Activated T-cell treated with anti-CD3 and anti-CD28 coated beads for 48 hours (primary cell): Measurements from ENCODE around the gene MSMB.
"Not testable (repeated sequence)": the region's sequence is repeated elsewhere in the genome, so short reads cannot be mapped to it uniquely, and the experiment has no call there.

Experiments used
- DNase-seq: peaks from one replicate; pipeline ENCODE4 v3.0.0-alpha.2; 2020; ENCODE audit warnings: low read depth

The MSMB gene, protein sequence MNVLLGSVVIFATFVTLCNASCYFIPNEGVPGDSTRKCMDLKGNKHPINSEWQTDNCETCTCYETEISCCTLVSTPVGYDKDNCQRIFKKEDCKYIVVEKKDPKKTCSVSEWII

DNA sequence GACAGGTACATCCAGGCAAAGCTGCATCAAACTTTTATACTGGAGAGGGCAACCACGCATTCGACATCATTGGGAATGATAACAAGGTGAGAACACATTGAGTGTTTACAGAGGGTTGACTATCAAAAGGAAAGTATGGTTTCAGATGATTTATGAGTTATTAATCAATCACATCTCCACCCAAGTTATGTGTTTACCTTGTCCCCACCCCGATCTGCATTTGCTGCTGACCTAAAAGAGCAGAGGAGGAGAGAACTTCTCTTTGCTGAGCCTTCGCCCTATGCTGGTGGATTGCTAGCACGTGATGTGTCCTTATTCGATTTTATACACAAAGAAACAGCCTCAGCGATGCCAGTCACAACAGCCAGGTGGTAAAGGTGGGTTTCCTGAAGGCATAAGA lies at the start of gene MSMB:
MSMB (minus strand) TSS at position 9 of the 400 bp plus-strand sequence. CDS start 32 bp downstream, outside the sequence.
- DNase-seq = no peak

DNA sequence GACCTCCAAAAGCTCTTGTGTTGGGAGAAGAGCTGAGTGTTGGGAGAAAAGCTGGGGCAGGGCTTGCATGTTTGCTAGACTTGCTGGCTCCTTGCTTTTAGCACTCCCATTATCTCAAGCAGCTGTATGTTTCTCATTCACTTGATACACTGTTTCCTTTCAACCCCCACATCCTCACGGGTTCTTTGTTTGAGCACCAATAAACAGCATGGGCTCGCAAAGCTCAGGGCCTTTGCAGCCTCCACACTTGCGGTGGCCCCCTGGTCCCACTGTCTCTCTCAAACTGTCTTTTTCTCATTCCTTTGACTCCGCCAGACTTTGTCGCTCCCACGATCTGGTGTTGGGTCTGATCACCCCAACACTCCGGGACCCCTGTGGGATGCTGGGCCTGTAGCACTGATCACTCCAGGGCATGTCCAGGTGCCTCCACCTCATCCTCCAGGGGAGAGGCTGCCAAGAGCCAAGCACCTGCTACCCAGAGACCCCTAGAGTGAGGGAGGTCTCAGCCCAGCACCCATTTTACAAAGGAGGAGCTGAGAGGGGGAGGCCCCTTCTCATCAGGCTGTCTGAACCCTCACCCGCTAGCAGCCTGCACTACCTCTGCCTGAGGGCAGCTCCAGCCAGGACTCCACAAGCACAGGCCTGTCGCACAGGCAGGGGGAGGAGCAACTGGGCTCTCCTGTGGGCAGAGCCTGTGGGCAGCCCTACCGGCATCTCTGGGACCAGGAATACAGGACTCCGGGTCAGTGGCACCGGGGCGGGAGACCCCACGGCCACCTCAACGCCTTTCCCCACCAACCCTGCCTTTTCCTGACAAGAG lies 49.1 kb upstream of the MSMB start:
- no peak for DNase-seq

DNA sequence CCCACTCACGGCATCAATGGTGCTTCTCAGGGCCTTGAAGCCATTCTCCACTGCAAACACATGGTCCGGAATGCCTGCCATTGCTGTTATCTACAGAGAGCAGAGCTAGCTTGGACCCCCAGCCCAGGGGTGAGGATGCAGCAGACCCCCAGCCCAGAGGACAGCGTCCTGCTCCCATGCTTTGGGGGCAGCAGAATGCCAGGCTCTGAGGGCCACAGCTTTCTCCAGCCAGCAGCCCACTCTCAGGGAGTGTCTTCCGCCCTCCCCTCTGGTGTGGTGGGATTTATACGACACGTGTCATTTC lies 48.1 kb upstream of the MSMB start:
- no peak for DNase-seq

DNA sequence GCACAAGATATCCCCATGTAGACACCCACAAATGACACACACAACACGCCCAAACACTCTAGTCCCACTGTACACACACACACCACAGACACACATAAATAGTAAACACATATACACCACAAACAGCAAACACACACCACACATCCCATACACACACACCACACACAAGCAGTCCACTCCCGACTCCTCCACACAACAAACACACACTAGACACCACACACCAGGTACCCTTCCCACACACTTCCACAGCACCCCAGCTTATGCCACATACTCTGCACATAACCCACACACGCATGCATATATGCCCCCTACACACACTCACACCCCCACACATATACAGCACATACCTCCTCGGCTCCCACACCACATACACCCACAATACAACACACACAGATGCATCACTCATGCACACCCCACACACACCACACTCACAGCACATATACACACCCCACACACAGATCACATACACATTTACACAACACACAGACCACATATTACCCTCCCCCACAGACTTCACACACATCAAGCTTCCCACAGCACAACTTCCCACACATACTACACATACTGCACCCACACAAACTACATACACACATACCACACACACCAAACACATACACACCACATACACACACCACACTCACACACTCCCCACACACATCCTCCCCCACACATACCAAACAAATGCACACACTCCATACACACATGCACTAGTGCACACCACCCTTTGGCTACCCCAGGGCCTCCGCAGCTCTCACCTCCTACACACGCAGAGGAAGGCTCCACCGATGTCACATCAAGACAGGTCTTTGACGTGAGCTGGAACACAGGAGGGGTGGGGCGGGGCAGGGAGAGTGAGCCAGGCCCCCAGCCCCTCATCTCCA lies 47.5 kb upstream of the MSMB start:
- DNase-seq = not testable (repeated sequence)

DNA sequence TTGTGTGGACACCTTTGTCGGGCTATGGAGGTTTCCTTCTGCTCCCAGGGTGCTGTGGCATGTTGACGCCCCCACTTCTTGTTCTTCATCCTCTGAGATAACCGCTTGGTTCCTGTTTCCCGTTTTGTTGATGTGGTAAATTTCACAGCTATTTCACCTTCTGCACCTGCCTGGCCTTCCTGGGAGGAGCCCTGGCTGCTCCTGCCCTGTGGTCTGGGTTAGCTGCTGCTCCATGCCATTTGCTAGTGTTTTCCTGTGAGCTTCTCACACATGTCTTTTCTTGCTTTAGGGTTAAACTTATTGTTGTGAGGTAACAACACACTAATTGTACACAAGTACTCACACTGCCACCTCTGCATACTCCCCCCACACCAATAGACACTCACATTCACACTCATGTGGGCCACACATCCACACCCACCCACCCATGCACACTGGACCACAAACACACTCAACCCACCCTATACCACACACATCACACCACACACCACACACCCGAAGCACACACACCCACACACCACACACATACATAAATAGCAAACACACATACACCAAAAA lies 46.5 kb upstream of the MSMB start:
- no peak for DNase-seq

DNA sequence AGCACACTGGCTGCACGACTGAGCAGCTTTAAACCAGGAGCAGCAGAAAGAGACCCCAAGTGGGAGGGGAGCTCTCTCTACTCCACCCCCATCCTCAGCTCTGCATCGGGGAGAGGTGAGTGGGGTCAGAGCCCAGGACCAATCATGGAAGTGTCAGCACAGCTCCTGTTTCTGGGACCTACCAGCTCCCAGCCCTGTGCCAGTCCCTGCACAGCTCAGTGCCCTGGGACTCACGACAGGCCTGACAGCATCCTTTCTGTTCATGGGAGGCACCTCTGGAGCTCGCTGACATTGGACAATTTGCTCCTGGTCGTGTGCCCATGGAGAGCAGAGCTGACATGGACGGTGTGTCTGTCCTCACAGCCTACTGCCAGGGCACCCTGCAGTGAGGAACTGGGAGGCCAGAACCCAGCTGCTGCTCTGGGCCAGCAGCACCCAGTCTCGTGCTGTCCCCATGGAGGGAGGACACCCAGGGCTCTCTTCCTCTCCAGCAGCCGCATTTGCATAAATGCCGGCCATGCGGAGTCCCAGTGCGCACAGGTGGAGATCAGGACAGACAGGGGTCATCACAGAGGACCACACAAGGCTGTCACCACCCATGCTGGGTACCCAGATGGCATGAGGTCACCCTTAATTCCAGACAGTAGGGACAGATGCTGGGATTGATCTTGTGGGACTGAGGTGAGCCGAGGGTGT lies 45.9 kb upstream of the MSMB start:
- no peak for DNase-seq

DNA sequence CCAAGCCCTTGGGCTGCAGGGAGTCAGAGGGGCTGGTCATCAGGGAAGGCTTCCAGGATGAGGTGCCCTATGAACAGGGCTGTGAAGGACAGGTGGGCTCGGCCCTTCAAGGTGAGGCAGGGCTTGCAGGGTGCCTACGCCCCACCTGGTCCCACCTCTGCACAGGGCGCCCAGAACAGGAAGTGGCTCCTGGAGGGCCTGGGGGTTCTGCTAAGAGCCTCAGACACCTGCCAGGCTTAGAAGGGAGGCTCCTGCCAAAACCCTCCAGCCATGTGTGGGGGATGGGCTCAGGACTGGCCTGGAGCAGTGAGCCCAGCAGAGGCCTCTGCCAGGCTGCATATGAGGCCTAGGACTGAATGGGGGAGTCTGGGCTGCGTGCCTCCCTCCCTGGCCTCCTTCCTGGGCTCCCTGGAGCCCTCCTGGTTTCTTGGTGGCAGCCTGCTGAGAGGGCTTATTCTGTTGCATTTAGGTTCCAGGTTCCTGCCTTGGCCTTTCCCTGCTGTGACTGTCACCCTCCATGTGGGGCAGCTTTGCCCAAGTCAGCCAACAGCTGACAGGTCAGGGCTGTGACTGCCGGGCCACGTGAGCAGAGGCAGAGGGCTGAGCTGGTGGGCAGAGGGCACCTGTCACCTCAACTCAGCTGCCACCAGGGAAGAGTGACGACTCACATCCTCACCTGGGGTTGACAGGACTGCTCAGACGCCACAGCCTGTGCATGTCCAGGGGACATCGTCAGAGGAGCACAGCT lies 45.2 kb upstream of the MSMB start:
- no peak for DNase-seq

DNA sequence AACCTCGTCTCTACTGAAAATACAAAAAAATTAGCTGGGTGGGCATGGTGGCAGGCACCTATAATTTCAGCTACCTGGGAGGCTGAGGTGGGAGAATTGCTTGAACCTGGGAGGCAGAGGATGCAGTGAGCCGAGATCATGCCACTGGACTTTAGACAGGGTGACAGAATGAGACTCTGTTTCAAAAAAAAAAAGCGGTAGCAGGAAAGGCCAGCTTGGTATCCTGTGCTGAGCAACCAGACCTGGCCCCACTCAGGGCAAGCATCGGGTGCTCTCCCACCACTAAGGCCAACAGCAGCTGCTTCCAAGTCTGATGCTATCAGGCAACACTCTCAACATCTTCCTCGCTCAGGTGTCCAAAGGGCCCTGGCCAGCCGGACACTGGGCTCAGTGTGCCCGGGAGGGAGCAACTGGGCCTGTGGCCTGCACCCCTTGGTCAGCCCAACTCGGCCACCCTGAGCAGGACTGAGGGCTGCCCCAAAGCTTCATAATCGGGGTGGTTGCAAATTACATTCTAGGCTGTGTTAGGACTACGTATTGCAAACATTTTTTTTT lies 44.3 kb upstream of the MSMB start:
- no peak for DNase-seq

DNA sequence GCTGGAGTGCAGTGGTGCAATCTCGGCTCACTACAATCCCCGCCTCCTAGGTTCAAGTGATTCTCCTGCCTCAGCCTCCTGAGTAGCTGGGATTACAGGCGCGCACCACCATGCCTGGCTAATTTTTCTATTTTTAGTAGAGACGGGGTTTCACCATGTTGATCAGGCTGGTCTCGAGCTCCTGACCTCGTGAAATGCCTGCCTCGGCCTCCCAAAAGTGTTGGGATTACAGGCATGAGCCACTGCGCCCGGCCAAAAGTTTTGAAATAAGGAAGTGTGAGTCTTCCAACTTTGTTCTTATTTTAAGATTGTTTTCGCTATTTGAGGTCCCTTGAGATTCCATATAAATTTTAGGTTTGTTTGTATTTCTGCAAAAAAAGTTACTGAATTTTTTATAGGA lies 41.3 kb upstream of the MSMB start:
- not testable (repeated sequence) for DNase-seq

DNA sequence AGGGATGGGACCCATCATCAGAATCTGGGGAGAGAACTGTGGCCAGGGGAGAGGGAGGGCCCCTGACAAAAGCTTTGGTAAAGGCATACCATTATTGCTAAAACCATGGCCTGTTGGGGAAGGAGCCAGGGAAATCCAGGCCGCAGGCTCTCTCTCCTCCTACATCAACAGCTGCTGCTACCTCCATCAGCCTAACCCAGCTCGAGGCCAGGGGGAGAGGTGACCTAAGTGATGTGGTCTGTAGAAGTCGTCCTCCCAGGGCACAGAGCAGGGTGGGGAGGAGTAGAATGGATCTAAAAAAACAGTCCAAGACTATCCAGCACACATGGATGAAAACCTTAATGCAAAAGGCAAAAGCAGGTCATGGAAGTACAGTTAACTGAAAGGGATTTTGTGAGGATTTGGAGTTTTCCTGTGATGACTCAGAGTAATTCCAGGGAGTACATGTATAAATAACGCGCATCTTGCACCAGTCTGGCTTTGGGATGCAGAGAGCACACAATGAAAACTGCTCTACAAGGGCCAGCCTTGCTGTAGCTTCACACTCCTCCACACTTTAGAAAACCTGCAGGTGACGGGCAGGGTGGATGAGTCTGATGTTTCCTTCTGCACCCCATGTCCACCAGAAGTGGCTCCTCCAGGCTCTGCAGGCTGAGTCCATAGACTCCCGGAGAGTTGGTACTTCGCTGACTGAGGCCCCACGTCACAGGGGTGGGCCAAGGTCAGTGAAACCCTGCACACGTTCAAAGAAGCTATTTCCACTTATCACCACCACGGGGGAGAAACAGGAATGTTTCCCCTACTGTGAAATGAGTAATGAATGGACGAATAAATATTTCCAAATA lies 38.5 kb upstream of the MSMB start:
- DNase-seq = no peak

DNA sequence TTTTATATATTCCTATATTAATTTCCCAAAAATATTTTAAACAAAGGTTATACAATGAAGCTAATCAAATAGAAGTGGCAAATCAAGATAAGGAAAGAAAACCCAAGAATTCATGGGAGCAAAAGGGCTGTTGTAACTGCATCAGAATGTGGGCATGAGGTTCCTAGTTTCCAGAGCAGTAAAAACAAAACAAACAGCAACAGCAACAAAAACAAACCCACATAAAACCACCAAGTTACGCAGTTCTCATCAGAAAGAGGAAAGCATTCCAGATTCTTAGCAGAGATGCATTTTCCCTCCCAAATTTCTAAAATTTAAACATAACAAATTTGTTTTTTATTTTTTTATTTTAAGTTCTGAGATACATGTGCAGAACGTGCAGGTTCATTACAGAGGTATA lies 34.8 kb upstream of the MSMB start:
- no peak for DNase-seq

DNA sequence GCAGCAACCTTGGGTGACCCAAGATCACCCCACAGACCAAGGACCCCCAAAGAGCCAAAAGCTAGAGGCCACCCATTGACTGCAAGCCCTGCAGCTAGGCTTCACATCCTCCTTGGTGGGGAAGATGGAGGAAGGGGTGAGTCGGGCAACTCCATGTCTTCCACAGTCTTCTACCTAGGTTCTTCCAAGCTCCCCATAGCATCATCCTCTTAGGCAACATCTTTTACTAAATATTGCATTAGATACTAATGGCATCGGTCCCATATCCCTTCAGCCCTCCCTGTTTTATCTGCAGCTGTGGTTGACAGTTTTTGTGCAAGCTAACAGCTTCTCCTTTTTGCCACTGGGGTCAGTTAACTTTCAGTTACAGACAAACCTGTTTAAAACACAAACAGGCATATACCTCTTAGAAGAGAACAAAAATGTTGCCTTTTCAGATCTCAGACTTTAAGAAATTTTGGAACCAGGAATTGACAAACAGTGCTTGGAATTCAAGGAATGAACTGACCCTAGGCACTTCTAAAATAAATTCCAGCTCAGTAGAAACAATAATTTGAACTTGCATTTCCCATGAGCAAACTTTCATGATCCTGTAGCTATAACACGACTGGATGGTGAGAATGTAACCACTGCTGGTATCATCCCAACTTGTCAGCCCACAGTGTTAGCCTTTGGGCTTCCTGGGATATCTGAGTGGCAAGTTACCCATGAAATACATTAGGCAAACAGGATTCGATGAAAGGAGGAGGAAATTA lies 33.9 kb upstream of the MSMB start:
- no peak for DNase-seq

DNA sequence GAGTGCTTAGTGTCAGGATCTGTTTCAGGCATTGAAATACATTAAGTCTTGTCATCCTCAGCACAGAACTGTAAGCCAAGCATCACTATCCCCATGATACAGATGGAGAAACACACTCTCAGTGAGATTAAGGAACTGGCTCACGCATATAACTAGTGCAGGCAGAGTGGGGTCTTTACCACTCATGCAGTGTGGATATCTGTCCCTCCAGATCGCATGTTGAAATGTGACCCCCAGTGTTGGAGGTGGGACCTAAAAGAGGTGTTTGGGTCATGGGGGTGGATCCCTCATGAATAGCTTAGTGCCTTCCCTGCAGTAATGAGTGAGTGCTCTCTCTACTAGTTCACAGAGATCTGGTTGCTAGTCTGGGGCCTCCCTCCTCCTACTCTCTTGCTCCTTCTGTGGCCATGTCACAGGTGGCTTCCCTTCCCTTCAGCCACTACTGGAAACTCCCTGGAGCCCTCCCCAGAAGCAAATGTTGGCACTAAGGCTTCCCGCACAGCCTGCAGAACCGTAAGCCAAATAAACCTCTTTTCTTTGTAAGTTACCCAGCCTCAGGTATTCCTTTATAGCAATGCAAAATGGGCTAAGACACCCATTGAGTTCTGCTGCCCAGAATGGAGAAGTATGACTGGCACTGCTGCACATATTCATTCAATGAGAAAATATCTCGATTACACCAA lies 31.8 kb upstream of the MSMB start:
- DNase-seq = no peak

DNA sequence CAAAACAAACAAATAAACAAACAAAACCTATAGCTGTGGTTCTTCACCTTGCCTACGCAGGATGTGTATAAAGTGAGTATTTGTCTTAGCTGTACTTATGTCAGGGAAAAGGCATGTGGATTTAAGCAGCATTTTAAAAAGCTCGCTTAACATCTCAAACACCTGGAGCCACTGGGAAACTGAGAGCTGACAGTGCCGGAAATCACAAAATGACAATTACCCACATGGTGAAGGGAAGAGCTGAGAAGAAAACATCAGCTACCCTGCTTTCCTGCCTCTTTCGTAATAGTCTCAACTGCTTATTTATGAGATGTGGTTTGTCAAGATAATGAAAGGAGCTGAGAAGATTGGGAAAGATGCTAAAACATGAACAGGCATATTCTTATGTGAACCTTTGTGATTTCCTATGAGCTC lies 31.1 kb upstream of the MSMB start:
- no peak for DNase-seq

DNA sequence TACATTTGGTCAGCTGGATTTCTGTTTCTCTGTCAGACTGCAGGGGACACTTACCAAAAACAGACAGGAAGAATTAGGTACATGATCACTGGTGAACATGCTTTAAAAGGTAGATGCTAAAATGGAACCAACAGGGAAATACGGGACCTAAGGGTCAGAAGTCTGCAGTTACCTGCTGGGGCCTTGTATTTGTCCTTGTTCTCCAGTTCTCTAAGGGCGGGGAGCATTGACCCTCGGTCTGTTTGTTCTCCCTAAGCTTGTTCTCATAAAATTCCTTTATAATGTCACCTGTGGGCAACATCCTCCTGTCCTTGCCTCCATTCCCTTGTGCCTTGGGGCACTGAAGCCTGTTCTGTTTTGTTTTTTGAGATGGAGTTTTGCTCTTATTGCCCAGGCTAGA lies 29.8 kb upstream of the MSMB start:
- no peak for DNase-seq

DNA sequence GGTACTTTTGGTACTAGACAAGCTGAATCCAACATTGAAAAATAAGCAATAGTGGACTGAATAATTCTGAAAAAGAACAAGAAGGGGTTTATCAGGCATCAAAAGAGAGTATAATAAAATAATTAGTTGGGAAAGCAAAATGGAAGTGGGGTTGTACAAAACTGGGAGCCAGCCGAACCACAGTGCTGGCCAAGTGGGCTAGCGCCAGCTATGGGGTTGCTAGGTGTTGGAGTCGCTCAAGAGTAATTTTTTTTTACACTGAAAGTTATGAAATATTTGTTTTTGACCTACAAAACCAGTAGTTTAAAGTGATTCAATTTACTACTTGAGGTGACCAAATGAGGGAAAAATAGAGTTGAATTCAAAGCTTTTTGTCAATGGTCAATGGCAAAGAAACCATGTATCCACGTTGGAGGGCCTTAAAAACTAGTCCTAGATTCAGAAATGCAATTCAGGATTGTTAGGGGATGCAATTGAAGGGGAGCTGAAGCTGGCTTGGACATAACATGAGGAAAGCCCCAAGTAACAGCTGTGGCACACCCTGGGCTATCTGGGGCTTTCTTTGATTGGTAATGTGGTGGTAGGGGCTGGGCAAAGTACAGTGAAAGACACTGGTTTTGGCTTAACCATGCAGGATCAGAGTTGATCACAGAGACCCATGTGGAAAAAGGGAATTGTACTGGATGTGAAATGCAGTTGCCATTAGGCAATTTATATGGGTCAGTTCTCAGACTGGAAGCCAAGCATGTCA lies 28.3 kb upstream of the MSMB start:
- DNase-seq = no peak

DNA sequence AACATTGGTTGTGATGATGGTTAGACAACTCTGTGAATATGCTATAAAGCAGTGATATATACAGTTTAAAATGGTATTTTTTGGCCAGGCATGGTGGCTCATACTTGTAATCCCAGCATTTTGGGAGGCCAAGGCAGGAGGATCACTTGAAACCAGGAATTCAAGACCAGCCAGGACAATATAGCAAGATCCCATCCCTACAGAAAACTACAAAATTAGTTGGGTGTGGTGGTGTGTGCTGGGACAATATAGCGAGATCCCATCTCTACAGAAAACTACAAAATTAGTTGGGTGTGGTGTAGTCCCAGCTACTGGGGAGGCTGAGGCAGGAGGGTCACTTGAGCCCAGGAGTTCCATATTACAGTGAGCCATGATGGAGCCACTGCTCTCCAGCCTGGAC lies 27.5 kb upstream of the MSMB start:
- no peak for DNase-seq

DNA sequence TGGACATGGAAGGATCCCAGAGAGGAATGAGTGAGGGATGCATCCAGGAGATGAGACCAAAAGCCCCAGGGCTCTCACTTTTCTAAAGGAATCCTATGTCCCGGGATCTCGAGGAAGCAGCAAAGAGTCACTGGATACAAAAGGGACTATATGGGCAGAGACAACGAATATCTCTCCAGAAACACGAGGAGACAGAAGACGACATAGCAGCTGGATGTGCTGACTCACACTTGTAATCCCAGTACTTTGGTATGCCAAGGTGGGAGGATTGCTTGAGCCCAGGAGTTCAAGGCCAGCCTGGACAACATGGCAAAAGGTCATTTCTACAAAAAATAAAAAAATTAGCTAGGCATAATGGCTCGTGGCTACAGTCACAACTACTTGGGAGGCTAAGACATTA lies 24.7 kb upstream of the MSMB start:
- no peak for DNase-seq
